GM21786 (cell line): Measurements from ENCODE around the gene C15orf61.
A peak's percentile ranks its signal among the peaks of the same experiment; 100 is the strongest.

ENCODE experiments used
- ATAC-seq: cut with Tn5 transposase; IDR thresholded peaks from one replicate; pipeline ENCODE4 v1.9.1; 2021; ENCODE audit not compliant: unreplicated experiment

C15orf61 gene

GRCh38 chr15:67512933-67513714, 7.8 kb upstream of the C15orf61 start:
- no peak for ATAC-seq

- ATAC-seq, result no peak
Observed at GRCh38 chr15:67515090-67515489, 5.8 kb upstream of the C15orf61 start.

GRCh38 chr15:67515557-67515956, 5.4 kb upstream of the C15orf61 start:
- no peak for ATAC-seq

GRCh38 chr15:67520321-67521028, 456 bp upstream of the C15orf61 start:
- ATAC-seq, result peak; percentile 13

- ATAC-seq, result peak; percentile 21
Observed at GRCh38 chr15:67521783-67522568, 1.0 kb downstream of the C15orf61 start.

GRCh38 chr15:67523330-67523729, 2.4 kb downstream of the C15orf61 start:
- ATAC-seq, result no peak

- no peak for ATAC-seq
Observed at GRCh38 chr15:67524235-67524634, 3.3 kb downstream of the C15orf61 start.

GRCh38 chr15:67528513-67528912, 7.6 kb downstream of the C15orf61 start:
- no peak for ATAC-seq

- no peak for ATAC-seq
Observed at GRCh38 chr15:67531379-67531914, 10.5 kb downstream of the C15orf61 start.

GRCh38 chr15:67533873-67534272, 12.9 kb downstream of the C15orf61 start:
- no peak for ATAC-seq

- ATAC-seq, result no peak
Observed at GRCh38 chr15:67534360-67534759, 13.4 kb downstream of the C15orf61 start.

GRCh38 chr15:67537771-67538170, 16.8 kb downstream of the C15orf61 start:
- no peak for ATAC-seq

GRCh38 chr15:67542420-67543347, 21.8 kb downstream of the C15orf61 start, which contains the start of gene MAP2K5:
TSS of gene MAP2K5 (plus strand) at chr15:67542703. CDS start at chr15:67543336, 633 bp downstream.
- no peak for ATAC-seq

- ATAC-seq, result no peak
Observed at GRCh38 chr15:67543348-67543718, 22.4 kb downstream of the C15orf61 start.

- no peak for ATAC-seq
Observed at GRCh38 chr15:67544475-67544874, 23.5 kb downstream of the C15orf61 start.

- no peak for ATAC-seq
Observed at GRCh38 chr15:67545864-67546263, 24.9 kb downstream of the C15orf61 start.

- ATAC-seq, result no peak
Observed at GRCh38 chr15:67547064-67547463, 26.1 kb downstream of the C15orf61 start.

- ATAC-seq, result no peak
Observed at GRCh38 chr15:67547836-67548235, 26.9 kb downstream of the C15orf61 start.

GRCh38 chr15:67548236-67548852, 27.4 kb downstream of the C15orf61 start:
- ATAC-seq, result no peak
